GDM1 (cell line): ENCODE results near the gene INSRR.

Experiments
- DNase-seq: peaks from one replicate; lab custom pipeline; 2025; lab: John Stamatoyannopoulos, UW

The INSRR gene

GRCh38 chr1:156858959-156859522 lies at the start of gene INSRR:
TSS of gene INSRR (minus strand) at chr1:156859117. CDS start at chr1:156858621, 496 bp downstream.
- DNase-seq, result no peak

DNA sequence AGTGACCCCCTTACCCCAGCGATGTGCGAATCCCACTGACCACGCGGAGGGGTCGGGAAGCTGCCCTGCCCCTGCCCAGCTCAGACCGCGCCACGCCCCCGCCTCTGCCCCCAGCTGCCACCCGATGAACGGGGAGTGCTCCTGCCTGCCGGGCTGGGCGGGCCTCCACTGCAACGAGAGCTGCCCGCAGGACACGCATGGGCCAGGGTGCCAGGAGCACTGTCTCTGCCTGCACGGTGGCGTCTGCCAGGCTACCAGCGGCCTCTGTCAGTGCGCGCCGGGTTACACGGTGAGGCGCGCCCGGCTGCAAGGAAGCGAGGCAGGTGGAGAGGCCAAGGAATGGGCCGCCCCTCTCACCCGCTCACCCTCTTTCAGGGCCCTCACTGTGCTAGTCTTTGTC lies 49.6 kb upstream of the INSRR start:
- DNase-seq, result no peak

DNA sequence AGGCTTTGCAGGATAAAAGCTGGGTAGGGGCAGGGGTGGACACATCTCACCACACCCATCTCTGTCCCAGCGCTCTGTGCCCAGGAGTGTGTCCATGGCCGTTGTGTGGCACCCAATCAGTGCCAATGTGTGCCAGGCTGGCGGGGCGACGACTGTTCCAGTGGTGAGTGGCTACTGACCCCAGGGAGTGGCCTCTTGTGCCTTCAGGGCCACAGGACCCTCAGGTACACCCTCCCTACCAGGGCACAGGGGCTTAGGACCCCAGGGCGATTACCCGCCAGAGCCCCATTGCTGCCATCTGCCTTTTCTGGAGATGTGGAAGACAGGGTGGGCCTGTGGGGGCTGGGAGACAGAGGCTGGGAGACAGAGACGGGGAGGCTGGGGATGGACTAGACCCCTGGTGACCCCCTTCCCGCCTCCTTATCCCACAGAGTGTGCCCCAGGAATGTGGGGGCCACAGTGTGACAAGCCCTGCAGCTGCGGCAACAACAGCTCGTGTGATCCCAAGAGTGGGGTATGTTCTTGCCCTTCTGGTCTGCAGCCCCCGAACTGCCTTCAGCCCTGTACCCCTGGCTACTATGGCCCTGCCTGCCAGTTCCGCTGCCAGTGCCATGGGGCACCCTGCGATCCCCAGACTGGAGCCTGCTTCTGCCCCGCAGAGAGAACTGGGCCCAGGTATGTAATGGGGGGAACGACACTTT lies 47.4 kb upstream of the INSRR start:
- no peak for DNase-seq

GRCh38 chr1:156905651-156906050 lies 46.7 kb upstream of the INSRR start:
- peak; percentile 16 for DNase-seq

- DNase-seq, result no peak
Observed at GRCh38 chr1:156905176-156905575, 46.3 kb upstream of the INSRR start.

DNA sequence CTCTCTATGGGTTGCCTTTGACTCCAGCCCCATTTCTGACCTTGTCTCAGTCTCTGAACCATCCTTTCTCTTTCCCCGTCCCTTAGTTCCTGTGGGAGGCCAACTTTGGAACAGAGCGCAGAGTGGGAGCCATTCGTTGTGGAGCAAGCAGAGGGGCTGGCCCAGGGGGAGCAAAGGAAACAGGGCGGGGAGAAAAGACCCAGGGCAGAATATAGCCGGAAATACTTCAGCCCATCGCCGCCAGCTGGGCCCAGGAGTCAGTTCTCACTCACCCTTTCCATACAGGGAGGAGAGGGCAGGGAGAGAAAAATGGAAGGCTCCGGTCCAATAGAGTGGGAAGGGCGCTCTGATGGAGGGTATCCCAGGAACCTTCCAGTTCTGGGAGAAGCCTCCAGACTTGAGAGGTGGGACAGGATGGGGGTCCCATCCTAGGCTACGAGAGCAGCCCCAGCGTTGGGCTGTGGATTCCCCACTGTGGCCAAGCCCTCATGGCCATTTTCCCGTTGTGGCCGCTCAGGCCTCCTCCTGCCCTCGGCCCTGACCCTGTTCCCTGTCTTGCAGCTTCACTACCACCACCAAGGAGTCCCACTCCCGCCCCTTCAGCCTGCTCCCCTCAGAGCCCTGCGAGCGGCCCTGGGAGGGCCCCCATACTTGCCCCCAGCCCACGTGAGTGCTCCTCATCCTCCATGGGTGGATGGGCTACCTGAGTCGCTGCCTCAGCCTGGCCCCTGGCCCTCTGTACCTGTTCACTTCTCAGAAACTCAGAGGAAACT lies 45.5 kb upstream of the INSRR start:
- no peak for DNase-seq

- no peak for DNase-seq
Observed at GRCh38 chr1:156903328-156904091, 44.6 kb upstream of the INSRR start.

GRCh38 chr1:156901966-156902915 lies 43.3 kb upstream of the INSRR start:
- no peak for DNase-seq

- no peak for DNase-seq
Observed at GRCh38 chr1:156901590-156901900, 42.6 kb upstream of the INSRR start.

GRCh38 chr1:156900896-156901589 lies 42.1 kb upstream of the INSRR start:
- DNase-seq, result no peak

DNA sequence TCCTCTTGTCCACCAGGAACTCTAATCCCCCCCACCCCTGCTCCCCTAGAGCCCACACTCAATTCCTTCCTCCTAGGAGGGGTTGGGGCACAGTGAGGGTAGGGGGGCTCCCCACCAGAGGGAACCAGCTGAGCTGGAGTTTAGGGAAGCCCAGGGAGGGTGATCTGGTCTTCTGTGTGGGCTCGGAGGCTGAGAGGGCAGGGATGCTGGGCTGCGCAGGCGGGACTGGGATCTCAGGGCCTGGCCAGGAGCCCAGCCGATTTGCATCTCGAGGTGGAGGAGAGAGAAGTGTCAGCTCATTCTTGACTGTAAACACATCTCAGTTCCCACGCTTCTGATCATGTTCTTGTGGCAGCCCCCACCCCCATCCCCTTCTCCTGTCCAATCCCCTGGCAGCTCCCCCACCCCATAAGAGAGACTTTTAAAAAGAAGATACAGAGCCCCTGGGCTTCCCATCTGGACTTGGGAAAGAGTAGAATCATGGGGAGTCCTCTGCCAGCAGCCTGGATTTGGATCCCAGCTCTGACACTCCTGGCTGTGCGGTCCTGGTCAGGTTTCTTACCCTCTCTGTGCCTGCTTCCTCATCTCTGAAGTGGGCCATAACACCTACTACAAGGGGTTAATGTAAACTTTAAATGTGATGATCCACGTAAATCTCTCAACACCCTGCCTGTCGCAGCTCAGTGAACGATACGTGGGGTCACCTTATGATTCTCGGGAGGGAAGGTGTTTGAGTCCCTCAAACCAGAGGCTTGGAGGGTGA lies 41.2 kb upstream of the INSRR start:
- no peak for DNase-seq

- no peak for DNase-seq
Observed at GRCh38 chr1:156898971-156899664, 40.2 kb upstream of the INSRR start.

GRCh38 chr1:156898161-156898566 lies 39.2 kb upstream of the INSRR start:
- peak; percentile 89 for DNase-seq

GRCh38 chr1:156897078-156897825 lies 38.3 kb upstream of the INSRR start:
- DNase-seq, result no peak

GRCh38 chr1:156896490-156897033 lies 37.6 kb upstream of the INSRR start:
- no peak for DNase-seq

GRCh38 chr1:156895927-156896326 lies 37.0 kb upstream of the INSRR start:
- no peak for DNase-seq

GRCh38 chr1:156895455-156895812 lies 36.5 kb upstream of the INSRR start:
- DNase-seq, result no peak

GRCh38 chr1:156894711-156895454 lies 36.0 kb upstream of the INSRR start:
- DNase-seq, result no peak
